CD4-positive, alpha-beta memory T cell (primary cell): ENCODE data around the gene MUC20. TPM values are rescaled to one million over a fixed set of nuclear protein-coding genes. Genes with fewer than 3 reads are reported as not detected.
"Not testable (repeated sequence)": the region's sequence is repeated elsewhere in the genome, so short reads cannot be mapped to it uniquely, and the experiment has no call there.

Experiments used
- CTCF ChIA-PET: fragments of 350-600 bp; sonication (Branson Sonifier 250); formaldehyde crosslinking; loops from one replicate; lab custom pipeline; 2021; ENCODE audit warnings: inconsistent platforms; ENCODE audit not compliant: partially characterized antibody; lab: Charles Lee
- POLR2A ChIA-PET: fragments of 350-600 bp; sonication (Branson Sonifier 250); formaldehyde crosslinking; loops from one replicate; lab custom pipeline; 2021; ENCODE audit not compliant: partially characterized antibody; lab: Charles Lee
- DNase-seq, 5 donors: peaks; one replicate each; pipeline versions ENCODE4 v3.0.0 to v3.0.0-alpha.2; 2020 to 2022; ENCODE audit warnings: mixed read lengths in 1 of 5
- H3K27ac ChIP-seq: one replicate; pipeline ENCODE4 v1.7.0; 2013; ENCODE audit warnings: low read depth, low read length
- H3K27me3 ChIP-seq: 2 replicates; pipeline ENCODE4 v1.7.0; 2013; ENCODE audit warnings: mild to moderate bottlenecking, low read length, moderate library complexity; ENCODE audit not compliant: insufficient read depth
- H3K36me3 ChIP-seq: 2 replicates; pipeline ENCODE4 v1.7.0; 2013; ENCODE audit warnings: mild to moderate bottlenecking, low read length, moderate library complexity; ENCODE audit not compliant: insufficient read depth
- H3K4me1 ChIP-seq: 2 replicates; pipeline ENCODE4 v1.7.0; 2013; ENCODE audit warnings: mild to moderate bottlenecking, low read length, moderate library complexity; ENCODE audit not compliant: insufficient read depth
- H3K4me3 ChIP-seq, 2 donors: one replicate each; pipeline ENCODE4 v1.7.0; 2013; ENCODE audit warnings: low read length in 2 of 2, mild to moderate bottlenecking in 1 of 2
- H3K9me3 ChIP-seq, 2 donors: one replicate each; pipeline ENCODE4 v1.7.0; 2013; ENCODE audit warnings: low read length in 2 of 2, control low read depth in 1 of 2; ENCODE audit not compliant: control insufficient read depth in 1 of 2
- H3K27ac Mint-ChIP-seq, 7 donors: one replicate each; pipeline ENCODE4 v1.8.0; 2020 to 2021; ENCODE audit warnings: mixed read lengths in 7 of 7, mild to moderate bottlenecking in 6 of 7, inconsistent platforms in 3 of 7, moderate library complexity in 3 of 7
- H3K27me3 Mint-ChIP-seq, 2 donors: one replicate each; pipeline ENCODE4 v1.8.0; 2020 to 2021; ENCODE audit warnings: mixed read lengths in 2 of 2
- H3K36me3 Mint-ChIP-seq, 2 donors: one replicate each; pipeline ENCODE4 v1.8.0; 2020 to 2021; ENCODE audit warnings: mixed read lengths in 2 of 2, inconsistent platforms in 1 of 2, mild to moderate bottlenecking in 1 of 2
- H3K4me1 Mint-ChIP-seq, 4 donors: one replicate each; pipeline ENCODE4 v1.8.0; 2020 to 2021; ENCODE audit warnings: mixed read lengths in 4 of 4, mild to moderate bottlenecking in 1 of 4
- H3K4me3 Mint-ChIP-seq, 8 donors: one replicate each; pipeline ENCODE4 v1.8.0; 2020 to 2021; ENCODE audit warnings: mixed read lengths in 8 of 8, mild to moderate bottlenecking in 7 of 8, moderate library complexity in 6 of 8, inconsistent platforms in 3 of 8
- H3K9me3 Mint-ChIP-seq, 8 donors: one replicate each; pipeline ENCODE4 v1.8.0; 2020 to 2021; ENCODE audit warnings: mixed read lengths in 8 of 8, mild to moderate bottlenecking in 5 of 8, inconsistent platforms in 3 of 8, moderate library complexity in 1 of 8
- intact Hi-C: fragments of 100-400 bp; cut with micrococcal nuclease; formaldehyde crosslinking; loops from one replicate; pipeline ENCODE4 v1.15.1; 2023
- polyA plus RNA-seq, 2 donors: library from polyadenylated mRNA; unstranded; fragments of 300-500 nt; fragmentation: Illumina TruSeq; gene quantifications; one replicate each; pipeline ENCODE4 v1.2.3, GENCODE V29; 2021
- total RNA-seq, 2 experiments: library from RNA; stranded (reverse); gene quantifications; one replicate each; pipeline ENCODE4 v1.2.3, GENCODE V29; 2021

MUC20 gene
- total and polyA plus RNA-seq, 4 experiments from 2014 or later: 0.54 to 12.5 (median 5.3) TPM

DNA sequence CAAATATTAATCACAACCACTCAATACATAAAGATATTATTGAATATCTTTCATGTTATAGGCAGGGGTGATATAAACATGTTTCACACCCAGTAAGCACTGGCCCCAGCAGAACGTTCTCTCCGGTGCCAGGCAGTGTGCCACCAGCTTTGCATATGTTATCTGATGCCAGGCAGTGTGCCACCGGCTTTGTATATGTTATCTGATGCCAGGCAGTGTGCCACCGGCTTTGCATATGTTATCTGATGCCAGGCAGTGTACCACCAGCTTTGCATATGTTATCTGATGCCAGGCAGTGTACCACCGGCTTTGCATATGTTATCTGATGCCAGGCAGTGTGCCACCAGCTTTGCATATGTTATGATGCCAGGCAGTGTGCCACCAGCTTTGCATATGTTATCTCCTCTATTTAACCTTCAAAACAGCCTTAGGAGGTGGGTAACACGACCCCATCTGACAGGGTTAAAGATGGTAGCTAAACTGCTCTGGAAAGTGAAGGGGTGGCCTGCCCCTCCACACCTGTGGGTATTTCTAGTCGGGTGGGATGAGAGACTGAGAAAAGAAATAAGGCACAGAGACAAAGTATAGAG, 6.9 kb downstream of the MUC20 start:
- ChIA-PET POLR2A (no interaction called here), CTCF (no interaction called here)
- H3K4me3 ChIP-seq: no peak overlapping the region
- H3K27me3 Mint-ChIP-seq: no peaks in the 10 kb centered on the region
- no peaks in the 10 kb centered on the region for H3K9me3 ChIP-seq
- H3K27me3 ChIP-seq: no peaks in the 10 kb centered on the region
- H3K9me3 Mint-ChIP-seq: no peaks in the 10 kb centered on the region
- H3K4me1 Mint-ChIP-seq: no peaks in the 10 kb centered on the region
- intact Hi-C loops: no loop called here
- no peaks in the 10 kb centered on the region for H3K36me3 ChIP-seq
- H3K27ac Mint-ChIP-seq: no peak overlapping the region
- no peak for DNase-seq
- peaks cover 3 to 29% of the 10 kb centered on the region in 2 donors for H3K36me3 Mint-ChIP-seq
- H3K4me1 ChIP-seq: no peaks in the 10 kb centered on the region
- H3K27ac ChIP-seq: no peak overlapping the region
- H3K4me3 Mint-ChIP-seq: no peak overlapping the region

DNA sequence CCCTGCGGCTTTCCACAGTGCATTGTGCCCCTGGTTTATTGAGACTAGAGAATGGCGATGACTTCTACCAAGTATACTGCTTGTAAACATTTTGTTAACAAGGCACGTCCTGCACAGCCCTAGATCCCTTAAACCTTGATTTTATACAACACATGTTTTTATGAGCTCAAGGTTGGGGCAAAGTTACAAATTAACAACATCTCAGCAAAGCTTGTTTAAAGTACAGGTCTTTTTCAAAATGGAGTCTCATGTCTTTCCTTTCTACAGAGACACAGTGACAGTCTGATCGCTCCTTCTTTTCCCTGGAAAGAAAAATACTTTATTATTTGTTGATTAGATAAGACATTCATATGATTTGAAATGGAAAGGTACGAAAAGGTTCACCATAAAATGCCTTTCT, 8.0 kb downstream of the MUC20 start:
- H3K36me3 Mint-ChIP-seq: peaks cover 8 to 39% of the 10 kb centered on the region in 2 donors
- POLR2A ChIA-PET, H3K4me1 Mint-ChIP-seq, H3K27ac Mint-ChIP-seq, H3K4me3 ChIP-seq, H3K27me3 ChIP-seq, H3K4me3 Mint-ChIP-seq, H3K36me3 ChIP-seq, H3K27me3 Mint-ChIP-seq, H3K9me3 Mint-ChIP-seq, DNase-seq, H3K9me3 ChIP-seq, H3K4me1 ChIP-seq, intact Hi-C loops, H3K27ac ChIP-seq, CTCF ChIA-PET: not testable (repeated sequence)

DNA sequence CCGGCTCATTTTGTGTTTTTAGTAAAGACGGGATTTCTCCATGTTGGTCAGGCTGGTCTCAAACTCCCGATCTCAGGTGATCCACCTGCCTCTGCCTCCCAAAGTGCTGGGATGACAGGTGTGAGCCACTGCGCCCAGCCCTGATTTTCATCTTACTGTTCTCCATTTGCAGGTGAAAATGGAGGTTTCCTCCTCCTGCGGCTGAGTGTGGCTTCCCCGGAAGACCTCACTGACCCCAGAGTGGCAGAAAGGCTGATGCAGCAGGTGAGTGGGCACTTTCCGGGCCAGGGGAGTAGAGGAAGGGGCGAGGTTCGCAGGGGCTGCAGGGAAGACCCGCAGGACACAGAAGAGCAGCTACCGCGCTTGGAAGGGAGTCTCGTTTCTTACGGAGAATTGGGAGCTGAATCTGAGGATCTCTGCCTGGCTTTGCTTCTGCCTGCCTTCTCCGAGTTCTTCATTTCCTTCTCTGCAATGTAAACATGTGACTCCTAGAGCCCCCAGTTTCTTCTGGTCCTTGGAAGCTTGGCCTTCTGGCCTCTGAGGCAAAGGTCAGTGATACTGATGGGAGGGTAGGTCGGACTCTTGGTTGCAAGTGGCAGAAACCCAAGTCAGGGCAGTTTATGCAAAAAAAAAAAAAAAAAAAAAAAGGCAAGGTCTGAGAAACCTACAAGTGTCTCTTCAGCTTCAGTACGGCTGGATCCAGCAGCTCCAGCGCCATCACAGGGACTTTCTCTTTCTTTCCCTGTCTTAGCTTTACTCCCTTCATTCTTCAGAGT, 8.9 kb downstream of the MUC20 start:
- CTCF ChIA-PET: interaction anchor here (0.7 to 1.1 kb wide), 2 partner anchors 18 to 1171 kb away, joined by 3 to 4 read pairs; no protein-coding TSS in a partner anchor
- peaks cover 0 to 2% (median 0%) of the 10 kb centered on the region in 8 donors for H3K9me3 Mint-ChIP-seq

DNA sequence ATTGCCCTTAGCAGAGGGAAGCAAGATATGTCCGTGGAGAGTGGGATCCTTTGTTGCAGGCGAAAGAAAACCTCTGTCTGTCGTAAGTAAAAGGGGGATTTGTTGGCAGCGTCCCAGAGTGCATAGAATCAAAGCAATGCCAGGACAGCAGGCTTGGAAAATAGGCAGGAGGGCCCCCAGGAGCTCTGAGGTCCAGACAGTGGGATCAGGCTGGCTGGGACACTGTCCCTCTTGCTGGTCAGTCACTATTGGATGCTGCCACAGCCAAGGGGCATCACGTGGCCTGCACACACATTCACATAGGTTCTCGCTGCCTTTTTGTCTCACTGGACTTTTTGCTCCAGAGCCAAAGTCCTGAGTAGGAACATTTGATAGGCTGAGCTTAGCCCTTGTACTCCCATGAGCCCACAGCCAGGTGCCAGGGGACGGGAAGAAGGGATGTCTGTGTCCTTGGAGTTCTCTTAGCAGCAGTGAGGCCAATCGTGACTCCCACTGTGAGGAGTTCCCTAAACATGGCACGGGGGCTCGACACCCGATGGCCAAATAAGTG, 10.7 kb downstream of the MUC20 start:
- H3K4me3 ChIP-seq: no peak overlapping the region
- H3K4me1 ChIP-seq: no peaks in the 10 kb centered on the region
- peaks cover 0 to 2% (median 0%) of the 10 kb centered on the region in 8 donors for H3K9me3 Mint-ChIP-seq
- ChIA-PET POLR2A (interaction anchor here (0.6 kb wide), 1 partner anchor 45 kb away, joined by 4 read pairs; no protein-coding TSS in a partner anchor), CTCF (no interaction called here)
- H3K4me1 Mint-ChIP-seq: no peaks in the 10 kb centered on the region
- H3K36me3 Mint-ChIP-seq: peaks cover 21 to 51% of the 10 kb centered on the region in 2 donors
- no peaks in the 10 kb centered on the region for H3K36me3 ChIP-seq
- intact Hi-C loops: no loop called here
- H3K27ac Mint-ChIP-seq: no peak overlapping the region
- H3K4me3 Mint-ChIP-seq: no peak overlapping the region
- peaks cover 0 to 2% of the 10 kb centered on the region in 2 donors for H3K27me3 Mint-ChIP-seq
- H3K27ac ChIP-seq: no peak overlapping the region
- no peaks in the 10 kb centered on the region for H3K9me3 ChIP-seq
- no peak for DNase-seq
- H3K27me3 ChIP-seq: no peaks in the 10 kb centered on the region

More for the DNA sequence above, 8.9 kb downstream of the MUC20 start:
- Mint-ChIP-seq H3K4me1 (no peaks in the 10 kb centered on the region), H3K27me3 (no peaks in the 10 kb centered on the region), H3K27ac (peak overlapping the region in 1 of 7 donors; percentile 54), H3K4me3 (no peak overlapping the region), H3K36me3 (peaks cover 8 to 39% of the 10 kb centered on the region in 2 donors)
- Histone ChIP-seq H3K9me3 (no peaks in the 10 kb centered on the region), H3K36me3 (no peaks in the 10 kb centered on the region), H3K4me3 (no peak overlapping the region), H3K27ac (no peak overlapping the region), H3K27me3 (no peaks in the 10 kb centered on the region), H3K4me1 (no peaks in the 10 kb centered on the region)
- intact Hi-C loops: no loop called here
- POLR2A ChIA-PET: no interaction called here
- DNase-seq: no peak

DNA sequence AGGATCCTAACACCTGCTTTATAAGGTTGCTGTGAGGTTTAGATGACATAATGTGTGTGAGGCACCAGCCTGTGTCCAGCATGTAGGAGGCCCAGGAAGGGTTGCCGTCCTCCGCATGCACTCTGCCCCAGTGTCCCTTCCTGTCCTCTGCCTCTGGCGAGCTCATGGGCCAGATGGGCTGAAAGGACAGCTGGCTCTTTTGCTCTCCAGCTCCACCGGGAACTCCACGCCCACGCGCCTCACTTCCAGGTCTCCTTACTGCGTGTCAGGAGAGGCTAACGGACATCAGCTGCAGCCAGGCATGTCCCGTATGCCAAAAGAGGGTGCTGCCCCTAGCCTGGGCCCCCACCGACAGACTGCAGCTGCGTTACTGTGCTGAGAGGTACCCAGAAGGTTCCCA, 12.2 kb downstream of the MUC20 start:
- intact Hi-C loops: no loop called here
- H3K4me3 Mint-ChIP-seq: no peak overlapping the region
- H3K27ac ChIP-seq: no peak overlapping the region
- no peaks in the 10 kb centered on the region for H3K9me3 ChIP-seq
- H3K9me3 Mint-ChIP-seq: peaks cover 0 to 2% (median 0%) of the 10 kb centered on the region in 8 donors
- ChIA-PET POLR2A (no interaction called here), CTCF (no interaction called here)
- H3K27me3 Mint-ChIP-seq: peaks cover 0 to 2% of the 10 kb centered on the region in 2 donors
- no peaks in the 10 kb centered on the region for H3K36me3 ChIP-seq
- no peak for DNase-seq
- no peaks in the 10 kb centered on the region for H3K27me3 ChIP-seq
- no peak overlapping the region for H3K4me3 ChIP-seq
- no peaks in the 10 kb centered on the region for H3K4me1 Mint-ChIP-seq
- H3K27ac Mint-ChIP-seq: no peak overlapping the region
- peaks cover 26 to 51% of the 10 kb centered on the region in 2 donors for H3K36me3 Mint-ChIP-seq
- H3K4me1 ChIP-seq: no peaks in the 10 kb centered on the region

DNA sequence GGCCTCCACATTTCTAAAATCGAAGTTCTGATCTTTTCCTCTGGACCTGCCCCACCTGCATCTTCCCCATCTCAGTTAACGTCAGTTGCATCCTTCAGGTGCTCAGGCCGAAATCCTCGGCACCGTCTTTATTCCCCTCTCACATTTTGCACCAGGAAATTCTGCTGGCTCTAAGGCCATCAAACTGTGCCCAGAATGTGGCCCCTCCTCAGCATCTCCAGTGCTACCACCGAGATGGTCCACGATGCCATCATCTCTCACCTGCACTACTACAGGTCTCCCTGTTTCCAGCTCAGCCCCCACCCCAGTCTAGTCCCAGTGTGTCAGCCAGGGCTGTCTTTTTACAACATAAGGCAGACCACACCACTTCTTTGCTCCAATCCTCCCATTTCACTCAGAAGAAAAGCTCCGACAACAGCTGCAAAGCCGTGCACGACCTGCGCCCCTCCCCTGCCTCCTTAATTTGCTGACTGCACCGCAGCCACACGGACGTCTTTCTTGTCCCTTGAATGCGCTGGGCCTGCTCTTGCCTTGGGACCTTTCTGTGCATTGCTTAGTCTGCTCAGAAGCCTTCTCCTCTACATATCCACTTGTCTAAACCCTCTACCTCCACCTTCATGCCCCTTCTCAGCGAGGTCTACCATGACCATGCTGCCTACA, 14.4 kb downstream of the MUC20 start:
- DNase-seq: no peak
- H3K4me3 Mint-ChIP-seq: no peak overlapping the region
- Histone ChIP-seq H3K4me1 (no peaks in the 10 kb centered on the region), H3K27ac (no peak overlapping the region), H3K36me3 (no peaks in the 10 kb centered on the region), H3K9me3 (no peaks in the 10 kb centered on the region), H3K27me3 (no peaks in the 10 kb centered on the region), H3K4me3 (no peak overlapping the region)
- H3K36me3 Mint-ChIP-seq: peaks cover 26 to 40% of the 10 kb centered on the region in 2 donors
- H3K9me3 Mint-ChIP-seq: peaks cover 0 to 4% (median 0%) of the 10 kb centered on the region in 8 donors
- POLR2A ChIA-PET: no interaction called here
- H3K27ac Mint-ChIP-seq: no peak overlapping the region
- CTCF ChIA-PET: no interaction called here
- peaks cover 0 to 2% of the 10 kb centered on the region in 2 donors for H3K27me3 Mint-ChIP-seq
- no peaks in the 10 kb centered on the region for H3K4me1 Mint-ChIP-seq
- intact Hi-C loops: no loop called here
